Brain microvascular endothelial cell (primary cell): Measurements from ENCODE around the gene STX2.

Source experiments
- DNase-seq: peaks from one replicate; pipeline ENCODE4 v3.0.0-alpha.2; 2020
- H3K27ac ChIP-seq: fragments of 250-450 bp; sonication (Bioruptor Pico); 2 replicates; pipeline ENCODE4 v1.5.1; 2020; ENCODE audit warnings: mild to moderate bottlenecking, moderate library complexity
- H3K27me3 ChIP-seq: fragments of 250-450 bp; sonication (Bioruptor Pico); replicated peaks from 2 replicates; pipeline ENCODE4 v1.5.1; 2020; ENCODE audit warnings: mild to moderate bottlenecking
- H3K36me3 ChIP-seq: fragments of 250-450 bp; sonication (Bioruptor Pico); replicated peaks from 2 replicates; pipeline ENCODE4 v1.5.1; 2020; ENCODE audit warnings: mild to moderate bottlenecking
- H3K4me3 ChIP-seq: 2 replicates; pipeline ENCODE4 v1.5.1; 2011; ENCODE audit warnings: low read depth, mild to moderate bottlenecking, control low read depth, low read length, moderate library complexity
- in situ Hi-C: cut with HindIII; loops from 2 replicates; pipeline ENCODE4 v1.10.0; 2017; ENCODE audit warnings: low sequenced_read_pairs, low pct_ligation_motif_present
- TF ChIP-seq, protein P1 (sequence below): IDR thresholded peaks from 2 replicates; pipeline ENCODE4 v1.5.1; 2011; ENCODE audit warnings: low read depth, mild to moderate bottlenecking, moderate library complexity, low read length, control low read depth, inconsistent platforms; ENCODE audit errors: missing control alignments

Gene STX2

DNA sequence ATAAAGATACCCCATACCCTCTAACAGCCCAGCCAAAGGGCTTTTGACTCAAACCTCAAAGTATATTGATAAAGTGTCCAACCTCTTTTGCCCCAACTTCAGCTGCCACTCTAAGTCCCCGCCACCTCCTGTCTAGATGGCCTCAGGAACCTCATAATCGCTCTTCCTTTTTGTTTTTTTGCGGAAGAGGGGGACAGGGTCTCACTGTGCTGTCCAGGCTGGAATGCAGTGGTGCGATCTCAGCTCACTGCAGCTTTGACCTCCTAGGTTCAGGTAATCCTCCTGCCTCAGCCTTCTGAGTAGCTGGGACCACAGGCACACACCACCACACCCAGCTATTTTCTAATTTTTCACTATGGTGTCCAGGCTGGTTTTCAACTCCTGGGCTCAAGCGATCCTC is 60.3 kb downstream of the STX2 start:
- in situ Hi-C loops, result no loop called here
- Histone ChIP-seq H3K27me3 (no peaks in the 10 kb centered on the region), H3K27ac (no peak overlapping the region)

DNA sequence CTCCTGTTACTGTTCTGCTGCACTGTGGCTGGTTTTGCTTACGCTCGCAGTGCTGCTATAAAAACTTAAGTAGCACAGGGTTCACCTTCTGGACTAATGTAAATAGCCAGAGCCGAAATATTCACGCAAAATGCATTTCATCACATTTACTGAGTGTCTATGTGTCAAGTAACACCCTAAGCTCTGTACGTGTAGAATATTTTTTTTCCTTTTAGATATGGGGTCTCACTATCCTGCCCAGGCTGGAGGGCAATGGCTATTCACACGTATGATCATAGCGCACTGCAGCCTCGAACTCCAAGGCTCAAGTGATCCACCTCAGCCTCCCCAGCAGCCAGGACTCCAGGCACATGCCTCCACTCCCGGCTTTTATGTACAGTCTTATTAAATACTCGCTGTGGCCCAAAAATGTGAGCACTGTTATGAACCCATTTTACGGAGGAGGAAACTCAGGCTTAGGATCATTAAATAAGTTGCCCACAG is 62.2 kb downstream of the STX2 start:
- in situ Hi-C loops, result no loop called here
- H3K27me3 ChIP-seq, result no peaks in the 10 kb centered on the region
- H3K36me3 ChIP-seq, result peaks cover 3% of the 10 kb centered on the region
- DNase-seq, result no peak
- H3K27ac ChIP-seq, result no peak overlapping the region
- TF ChIP-seq, protein P1, sequence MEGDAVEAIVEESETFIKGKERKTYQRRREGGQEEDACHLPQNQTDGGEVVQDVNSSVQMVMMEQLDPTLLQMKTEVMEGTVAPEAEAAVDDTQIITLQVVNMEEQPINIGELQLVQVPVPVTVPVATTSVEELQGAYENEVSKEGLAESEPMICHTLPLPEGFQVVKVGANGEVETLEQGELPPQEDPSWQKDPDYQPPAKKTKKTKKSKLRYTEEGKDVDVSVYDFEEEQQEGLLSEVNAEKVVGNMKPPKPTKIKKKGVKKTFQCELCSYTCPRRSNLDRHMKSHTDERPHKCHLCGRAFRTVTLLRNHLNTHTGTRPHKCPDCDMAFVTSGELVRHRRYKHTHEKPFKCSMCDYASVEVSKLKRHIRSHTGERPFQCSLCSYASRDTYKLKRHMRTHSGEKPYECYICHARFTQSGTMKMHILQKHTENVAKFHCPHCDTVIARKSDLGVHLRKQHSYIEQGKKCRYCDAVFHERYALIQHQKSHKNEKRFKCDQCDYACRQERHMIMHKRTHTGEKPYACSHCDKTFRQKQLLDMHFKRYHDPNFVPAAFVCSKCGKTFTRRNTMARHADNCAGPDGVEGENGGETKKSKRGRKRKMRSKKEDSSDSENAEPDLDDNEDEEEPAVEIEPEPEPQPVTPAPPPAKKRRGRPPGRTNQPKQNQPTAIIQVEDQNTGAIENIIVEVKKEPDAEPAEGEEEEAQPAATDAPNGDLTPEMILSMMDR, result no peak
- no peak overlapping the region for H3K4me3 ChIP-seq

More for the DNA sequence above, 60.3 kb downstream of the STX2 start:
- peaks cover 5% of the 10 kb centered on the region for H3K36me3 ChIP-seq
- TF ChIP-seq, protein P1, result no peak
- no peak for DNase-seq
- H3K4me3 ChIP-seq, result no peak overlapping the region

DNA sequence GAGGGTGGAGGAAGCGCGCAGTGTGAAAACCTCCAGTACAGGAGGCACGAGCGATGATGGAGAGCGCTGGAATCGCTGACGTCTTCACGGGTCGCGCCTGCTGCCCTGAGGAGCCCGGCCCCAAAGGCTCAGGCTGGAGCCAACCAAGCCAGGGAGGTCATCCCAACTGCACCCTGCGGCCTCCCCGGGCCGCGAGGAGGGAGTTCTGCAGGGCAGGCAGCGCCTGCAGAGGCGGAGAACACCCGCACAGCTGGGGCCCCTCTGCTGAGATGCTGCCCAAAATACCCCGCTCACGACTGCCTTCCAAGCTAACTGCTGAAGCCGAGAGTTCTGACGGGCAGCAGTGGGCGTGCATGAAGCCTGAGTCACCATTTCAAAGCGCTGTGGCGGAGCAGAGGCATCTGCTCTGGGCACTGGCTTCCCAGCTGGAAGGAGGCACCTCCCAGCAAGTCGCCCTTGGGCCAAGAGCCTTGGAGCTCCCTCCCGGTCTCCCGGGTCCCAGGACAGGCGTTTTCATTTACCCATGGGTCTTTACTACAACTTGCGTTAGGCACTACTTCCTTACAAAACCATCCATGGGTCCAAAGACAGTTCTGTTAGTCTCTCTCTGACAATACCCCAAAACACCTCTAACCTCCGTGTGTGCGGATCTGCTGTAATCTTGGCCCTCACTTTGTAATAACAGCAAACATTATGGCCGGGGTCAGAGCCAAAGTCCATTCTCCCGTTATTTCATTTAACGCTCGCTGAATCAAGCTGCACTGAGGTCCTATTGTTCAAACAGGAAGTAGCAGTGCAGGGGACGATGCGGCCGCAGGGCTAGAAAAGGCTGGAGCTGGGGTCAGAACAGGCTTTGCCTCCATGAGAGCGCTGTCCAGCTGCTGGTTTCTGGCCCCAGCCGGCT is 62.8 kb downstream of the STX2 start:
- Histone ChIP-seq H3K4me3 (peak overlapping the region; percentile 40), H3K27me3 (no peaks in the 10 kb centered on the region), H3K36me3 (peaks cover 3% of the 10 kb centered on the region), H3K27ac (no peak overlapping the region)
- in situ Hi-C loops, result no loop called here
- TF ChIP-seq, protein P1, result no peak
- DNase-seq, result peak; percentile 75

DNA sequence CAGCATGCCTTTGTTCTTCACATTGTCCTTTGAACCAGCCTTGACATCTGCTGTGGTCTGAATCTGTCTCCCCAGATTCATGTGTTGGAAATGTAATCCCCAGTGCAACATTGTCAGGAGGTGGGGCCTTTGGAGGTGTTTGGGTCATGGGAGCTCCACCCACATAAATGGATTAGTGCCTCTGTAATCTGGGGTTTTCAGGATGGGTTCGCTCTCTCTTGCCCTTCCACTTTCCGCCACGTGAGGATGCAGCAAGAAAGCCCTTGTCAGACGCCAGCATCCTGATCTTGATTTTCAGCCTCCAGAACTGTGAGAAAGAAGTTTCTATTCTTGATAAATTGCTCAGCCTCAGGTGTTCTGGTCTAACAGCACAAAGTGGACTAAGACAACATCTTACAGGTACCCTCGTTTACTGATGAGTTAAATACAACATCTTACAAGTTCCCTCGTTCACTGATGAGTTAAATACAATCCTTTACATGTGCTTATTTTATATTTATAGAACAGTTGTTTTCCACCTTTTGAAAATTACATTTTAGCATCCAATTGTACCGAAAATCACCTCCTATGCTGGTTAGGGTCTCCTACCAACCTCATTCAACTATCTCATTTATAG is 68.5 kb downstream of the STX2 start:
- Histone ChIP-seq H3K4me3 (no peak overlapping the region), H3K36me3 (no peaks in the 10 kb centered on the region), H3K27me3 (no peaks in the 10 kb centered on the region), H3K27ac (no peak overlapping the region)
- DNase-seq, result no peak
- in situ Hi-C loops, result no loop called here
- TF ChIP-seq, protein P1, result no peak

DNA sequence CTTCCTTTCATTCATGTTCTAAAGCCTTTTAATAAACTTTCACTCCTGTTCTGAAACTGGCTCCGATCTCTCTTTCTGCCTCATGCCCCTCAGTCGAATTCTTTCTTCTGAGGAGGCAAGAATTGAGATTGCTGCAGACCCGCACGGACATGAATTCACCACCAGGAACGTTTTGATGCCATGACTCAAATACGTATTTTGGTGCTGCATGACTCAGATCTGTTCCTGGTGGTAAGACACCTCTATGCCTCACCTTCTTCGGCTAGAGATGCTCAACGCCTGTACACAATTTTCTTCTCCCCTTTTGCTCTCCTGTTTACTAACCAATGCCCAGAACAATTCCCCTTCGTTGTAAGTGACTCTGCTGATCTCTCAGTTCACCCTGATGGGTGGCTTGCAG is 70.9 kb downstream of the STX2 start:
- Histone ChIP-seq H3K4me3 (no peak overlapping the region), H3K27ac (no peak overlapping the region), H3K36me3 (no peaks in the 10 kb centered on the region), H3K27me3 (no peaks in the 10 kb centered on the region)
- TF ChIP-seq, protein P1, result no peak
- no peak for DNase-seq
- in situ Hi-C loops, result no loop called here
